HG03060 (cell line): ENCODE results near the gene JAKMIP3.

Experiments used
- ATAC-seq: cut with Tn5 transposase; IDR thresholded peaks from one replicate; pipeline ENCODE4 v1.9.1; 2021; ENCODE audit warnings: low read depth, moderate number of reproducible peaks; ENCODE audit not compliant: unreplicated experiment

Gene JAKMIP3

GRCh38 chr10:132109341-132110110, 43.8 kb downstream of the JAKMIP3 start:
- no peak for ATAC-seq

DNA sequence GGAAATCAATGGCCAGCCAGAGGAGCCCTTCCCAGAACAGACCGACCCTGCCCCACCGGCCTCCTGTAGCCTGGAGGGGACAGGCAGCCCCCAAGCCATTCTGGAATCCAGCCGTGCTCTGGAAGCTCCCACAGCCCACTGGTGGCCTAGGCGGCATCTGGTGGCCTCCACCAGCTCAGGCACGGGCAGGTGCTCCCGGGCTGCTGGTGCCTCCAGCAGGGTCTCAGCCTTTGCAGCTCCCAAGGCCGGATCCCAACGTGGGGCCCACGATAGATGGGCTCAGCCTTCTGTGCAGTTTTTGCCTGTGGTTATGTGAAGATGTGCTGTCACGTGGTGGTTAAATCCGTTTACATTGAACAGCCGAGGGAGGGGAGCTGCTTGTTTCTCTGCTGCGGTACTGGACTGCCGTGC, 44.4 kb downstream of the JAKMIP3 start:
- ATAC-seq: no peak

GRCh38 chr10:132110713-132111112, 45.0 kb downstream of the JAKMIP3 start:
- no peak for ATAC-seq

- no peak for ATAC-seq
Observed at GRCh38 chr10:132111121-132111731, 45.5 kb downstream of the JAKMIP3 start.

DNA sequence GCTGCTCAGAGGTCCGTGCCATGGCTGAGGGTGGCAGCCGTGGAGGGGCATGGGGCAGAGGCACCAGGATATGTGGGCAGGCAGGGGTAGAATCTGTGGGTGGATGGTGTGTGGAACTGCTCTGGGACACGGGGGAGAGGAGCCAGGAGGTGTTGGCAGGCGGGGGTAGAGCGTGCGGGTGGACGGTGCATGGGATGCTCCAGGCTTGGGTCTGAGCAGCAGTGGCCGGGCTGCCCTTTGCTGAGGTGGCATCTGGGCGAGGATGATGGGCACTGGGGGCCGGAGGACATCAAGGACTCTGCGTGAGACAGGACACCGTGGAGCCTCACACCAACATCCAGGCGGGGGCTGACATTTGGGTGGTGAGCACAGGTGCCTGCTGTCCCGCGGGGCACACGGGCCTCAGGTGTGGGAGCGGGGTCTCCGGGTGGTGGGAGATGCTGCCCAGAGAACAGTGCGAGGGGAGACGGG, 46.2 kb downstream of the JAKMIP3 start:
- no peak for ATAC-seq

DNA sequence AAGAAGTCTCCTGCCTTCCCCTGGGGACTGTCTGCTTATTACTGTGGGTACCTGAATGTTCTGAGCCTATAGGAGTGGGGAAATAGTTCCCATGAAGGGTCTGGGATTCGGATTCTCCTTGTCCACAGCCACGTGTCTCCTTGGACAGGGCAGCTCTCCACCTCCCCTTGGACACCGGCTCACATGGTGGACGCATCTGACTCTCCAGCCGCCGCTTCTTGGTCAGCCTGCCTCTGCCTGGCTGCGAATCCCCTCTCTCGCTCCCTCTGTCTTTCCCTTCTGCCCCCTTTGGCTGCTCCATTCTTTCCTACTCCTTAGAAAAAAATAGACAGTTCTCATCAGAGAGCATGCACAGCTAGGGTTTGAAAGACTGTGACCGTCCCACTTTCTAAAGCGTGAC, 46.9 kb downstream of the JAKMIP3 start:
- ATAC-seq: no peak

- no peak for ATAC-seq
Observed at GRCh38 chr10:132113206-132113605, 47.5 kb downstream of the JAKMIP3 start.

- no peak for ATAC-seq
Observed at GRCh38 chr10:132113766-132114365, 48.1 kb downstream of the JAKMIP3 start.

- ATAC-seq: no peak
Observed at GRCh38 chr10:132114953-132115520, 49.3 kb downstream of the JAKMIP3 start.
